ENCODE data around the gene B4GALNT3.

GRCh38 chr12:611721-612120 lies 152.0 kb downstream of the B4GALNT3 start:
- no peak for TF ChIP-seq ZNF274 (IDR thresholded peaks at IDR 0.05; ENCODE audit: low read depth, low read length)
- TF ChIP-seq SUZ12 (IDR thresholded peaks at IDR 0.05; ENCODE audit: extremely low read depth, insufficient read depth, insufficient read length): no peak

All from NT2/D1 (cell line).